Calu3 (cell line): ENCODE measurements around the gene SCN4A. TPM values are rescaled to one million over a fixed set of nuclear protein-coding genes. Genes with fewer than 3 reads are reported as not detected.

Experiments used
- BruUV-seq: library from RNA; stranded (reverse); fragments of 400-500 nt; replicated peaks from 2 replicates; lab custom pipeline; 2021; lab: Mats Ljungman, UMichigan
- CTCF ChIA-PET: fragments of 300-600 bp; sonication (Branson Sonifier 250); formaldehyde crosslinking; loops from one replicate; lab custom pipeline; 2022; ENCODE audit warnings: antibody characterized with exemption; lab: Charles Lee
- DNase-seq: peaks from one replicate; pipeline ENCODE4 v3.0.0; 2022
- H3K27ac Mint-ChIP-seq: one replicate; pipeline ENCODE4 v1.8.0; 2022; ENCODE audit warnings: mixed read lengths; ENCODE audit not compliant: unreplicated experiment
- H3K27me3 Mint-ChIP-seq: one replicate; pipeline ENCODE4 v1.8.0; 2022; ENCODE audit warnings: mixed read lengths; ENCODE audit not compliant: unreplicated experiment
- H3K36me3 Mint-ChIP-seq: one replicate; pipeline ENCODE4 v1.8.0; 2022; ENCODE audit warnings: mild to moderate bottlenecking, moderate library complexity, mixed read lengths; ENCODE audit not compliant: insufficient read depth, unreplicated experiment
- H3K4me1 Mint-ChIP-seq: one replicate; pipeline ENCODE4 v1.8.0; 2022; ENCODE audit warnings: mild to moderate bottlenecking, low read depth, mixed read lengths; ENCODE audit not compliant: unreplicated experiment
- H3K4me3 Mint-ChIP-seq: one replicate; pipeline ENCODE4 v1.8.0; 2022; ENCODE audit warnings: mild to moderate bottlenecking, low read depth, moderate library complexity, mixed read lengths; ENCODE audit not compliant: unreplicated experiment
- H3K9me3 Mint-ChIP-seq: one replicate; pipeline ENCODE4 v1.8.0; 2022; ENCODE audit warnings: low read depth, mixed read lengths; ENCODE audit not compliant: unreplicated experiment
- CTCF ChIP-seq: fragments of 200-600 bp; IDR thresholded peaks from one replicate; pipeline ENCODE4 v1.8.0; 2022; ENCODE audit warnings: antibody characterized with exemption; ENCODE audit not compliant: unreplicated experiment
- intact Hi-C: fragments of 100-400 bp; cut with micrococcal nuclease; formaldehyde crosslinking; loops from one replicate; pipeline ENCODE4 v1.10.0; 2022; ENCODE audit not compliant: unreplicated experiment
- total RNA-seq: library from RNA; stranded (reverse); gene quantifications from 2 replicates; pipeline ENCODE4 v1.2.3, GENCODE V29; 2022

The SCN4A gene
- total RNA-seq, 1 experiment from 2014 or later: not detected

- no peak for TF ChIP-seq CTCF
- CTCF ChIA-PET: no interaction called here
- no peak for DNase-seq
- H3K9me3 Mint-ChIP-seq: no peaks in the 10 kb centered on the region
- H3K4me1 Mint-ChIP-seq: no peaks in the 10 kb centered on the region
- H3K4me3 Mint-ChIP-seq: no peak overlapping the region
- intact Hi-C loops: no loop called here
- no TSS peak for BruUV-seq
- H3K27ac Mint-ChIP-seq: no peak overlapping the region
- H3K36me3 Mint-ChIP-seq: no peaks in the 10 kb centered on the region
- peaks cover 34% of the 10 kb centered on the region for H3K27me3 Mint-ChIP-seq
Measured at GRCh38 chr17:63941162-63941561, 31.6 kb downstream of the SCN4A start.

GRCh38 chr17:63940584-63940983, 32.1 kb downstream of the SCN4A start:
- H3K36me3 Mint-ChIP-seq: no peaks in the 10 kb centered on the region

GRCh38 chr17:63939884-63940283, 32.8 kb downstream of the SCN4A start:
- H3K36me3 Mint-ChIP-seq: no peaks in the 10 kb centered on the region
- H3K4me3 Mint-ChIP-seq: no peak overlapping the region
- no peaks in the 10 kb centered on the region for H3K9me3 Mint-ChIP-seq
- CTCF ChIA-PET: no interaction called here
- H3K4me1 Mint-ChIP-seq: no peaks in the 10 kb centered on the region
- H3K27ac Mint-ChIP-seq: no peak overlapping the region
- no peak for TF ChIP-seq CTCF
- no peak for DNase-seq
- H3K27me3 Mint-ChIP-seq: peaks cover 41% of the 10 kb centered on the region
- intact Hi-C loops: no loop called here
- BruUV-seq: no TSS peak

More at GRCh38 chr17:63940584-63940983, 32.1 kb downstream of the SCN4A start:
- Mint-ChIP-seq H3K9me3 (no peaks in the 10 kb centered on the region), H3K27ac (no peak overlapping the region), H3K4me1 (no peaks in the 10 kb centered on the region), H3K4me3 (no peak overlapping the region), H3K27me3 (peaks cover 39% of the 10 kb centered on the region)
- DNase-seq: no peak
- intact Hi-C loops: no loop called here
- no peak for TF ChIP-seq CTCF
- no TSS peak for BruUV-seq
- CTCF ChIA-PET: no interaction called here

GRCh38 chr17:63939401-63939800, 33.3 kb downstream of the SCN4A start:
- Mint-ChIP-seq H3K9me3 (no peaks in the 10 kb centered on the region), H3K27ac (no peak overlapping the region)

More at GRCh38 chr17:63939401-63939800, 33.3 kb downstream of the SCN4A start:
- H3K4me3 Mint-ChIP-seq: no peak overlapping the region
- no peak for TF ChIP-seq CTCF
- intact Hi-C loops: no loop called here
- DNase-seq: no peak
- no peaks in the 10 kb centered on the region for H3K36me3 Mint-ChIP-seq
- no TSS peak for BruUV-seq
- H3K4me1 Mint-ChIP-seq: no peaks in the 10 kb centered on the region
- H3K27me3 Mint-ChIP-seq: peaks cover 41% of the 10 kb centered on the region
- CTCF ChIA-PET: no interaction called here
